Panc1 (cell line): ENCODE data around the gene LOXL4. TPM values are rescaled to one million over a fixed set of nuclear protein-coding genes. Genes with fewer than 3 reads are reported as not detected.

Source experiments
- ATAC-seq: fragments of 200-7000 bp; cut with Tn5 transposase; 2 replicates; pipeline ENCODE4 v1.9.1; 2020; ENCODE audit warnings: mild to moderate bottlenecking, moderate library complexity
- BruUV-seq: library from RNA; stranded (reverse); fragments of 400-500 nt; replicated peaks from 2 replicates; lab custom pipeline; 2021; lab: Mats Ljungman, UMichigan
- CTCF ChIA-PET: fragments of 300-600 bp; sonication (Branson Sonifier 250); formaldehyde crosslinking; loops from one replicate; lab custom pipeline; 2022; ENCODE audit warnings: antibody characterized with exemption; lab: Charles Lee
- POLR2A ChIA-PET: fragments of 300-600 bp; sonication (Branson Sonifier 250); formaldehyde crosslinking; loops from one replicate; lab custom pipeline; 2022; ENCODE audit warnings: antibody characterized with exemption; lab: Charles Lee
- DNase-seq: peaks from one replicate; pipeline ENCODE4 v3.0.0-alpha.2; 2010; ENCODE audit warnings: low read depth, low spot score
- H3K27ac ChIP-seq: 2 replicates; pipeline ENCODE4 v1.5.1; 2011; ENCODE audit warnings: mild to moderate bottlenecking, low read length, inconsistent platforms
- H3K27me3 ChIP-seq: fragments of 200-500 bp; sonication (Bioruptor generic); 2 replicates; pipeline ENCODE4 v1.6.0; 2014; ENCODE audit warnings: low read length, inconsistent platforms; ENCODE audit not compliant: control insufficient read depth, insufficient read depth
- H3K36me3 ChIP-seq: fragments of 200-500 bp; sonication (Bioruptor generic); 2 replicates; pipeline ENCODE4 v1.5.1; 2014; ENCODE audit warnings: inconsistent platforms, mild to moderate bottlenecking, low read length, moderate library complexity; ENCODE audit not compliant: control insufficient read depth, insufficient read depth
- H3K4me1 ChIP-seq: 2 replicates; pipeline ENCODE4 v1.5.1; 2011; ENCODE audit warnings: inconsistent platforms, mild to moderate bottlenecking, low read length, moderate library complexity; ENCODE audit not compliant: control insufficient read depth, insufficient read depth
- H3K4me3 ChIP-seq, 2 experiments: 2 replicates each; pipeline ENCODE4 v1.5.1; 2011 to 2012; ENCODE audit warnings: low read depth in 2 of 2, low read length in 2 of 2, mild to moderate bottlenecking in 2 of 2, inconsistent platforms in 1 of 2, moderate library complexity in 1 of 2
- H3K9me3 ChIP-seq: fragments of 200-500 bp; sonication (Bioruptor generic); 2 replicates; pipeline ENCODE4 v1.5.1; 2014; ENCODE audit warnings: low read depth, mild to moderate bottlenecking, inconsistent platforms, low read length, moderate library complexity; ENCODE audit not compliant: control insufficient read depth, insufficient read depth
- POLR2AphosphoS5 ChIP-seq: IDR thresholded peaks from 2 replicates; pipeline ENCODE4 v1.6.1; 2012; ENCODE audit warnings: mild to moderate bottlenecking, low read depth, low read length, moderate library complexity
- SIN3A ChIP-seq: IDR thresholded peaks from 2 replicates; pipeline ENCODE4 v1.6.1; 2012; ENCODE audit warnings: low read depth, mild to moderate bottlenecking, low read length, moderate library complexity, borderline replicate concordance; ENCODE audit not compliant: insufficient read depth
- TCF7L2 ChIP-seq: IDR thresholded peaks from 2 replicates; pipeline ENCODE4 v1.6.1; 2011; ENCODE audit warnings: mild to moderate bottlenecking, low read depth, low read length, inconsistent platforms
- in situ Hi-C: cut with HindIII; loops from 2 replicates; pipeline ENCODE4 v1.10.0; 2016; ENCODE audit warnings: low sequenced_read_pairs, low pct_unique_long_range_greater_than_20kb
- intact Hi-C: fragments of 100-400 bp; cut with micrococcal nuclease; formaldehyde crosslinking; loops from one replicate; pipeline ENCODE4 v1.10.0; 2022; ENCODE audit not compliant: unreplicated experiment
- total RNA-seq: library from RNA; stranded (reverse); gene quantifications from one replicate; pipeline ENCODE4 v1.2.1, GENCODE V29; 2021; ENCODE audit not compliant: unreplicated experiment
- TF ChIP-seq, protein P1 (sequence below): fragments of 450-650 bp; IDR thresholded peaks from 2 replicates; pipeline ENCODE4 v1.5.1; 2017; ENCODE audit warnings: mild to moderate bottlenecking
- TF ChIP-seq, protein P2 (sequence below), 2 experiments: IDR thresholded peaks; 2 replicates each; pipeline ENCODE4 v1.6.1; 2011 to 2012; ENCODE audit warnings: low read depth in 2 of 2, control low read depth in 1 of 2, low read length in 1 of 2, mild to moderate bottlenecking in 1 of 2, moderate library complexity in 1 of 2; ENCODE audit not compliant: insufficient read depth in 1 of 2

Gene LOXL4
- total RNA-seq, 1 experiment from 2014 or later: 17.7 TPM

DNA sequence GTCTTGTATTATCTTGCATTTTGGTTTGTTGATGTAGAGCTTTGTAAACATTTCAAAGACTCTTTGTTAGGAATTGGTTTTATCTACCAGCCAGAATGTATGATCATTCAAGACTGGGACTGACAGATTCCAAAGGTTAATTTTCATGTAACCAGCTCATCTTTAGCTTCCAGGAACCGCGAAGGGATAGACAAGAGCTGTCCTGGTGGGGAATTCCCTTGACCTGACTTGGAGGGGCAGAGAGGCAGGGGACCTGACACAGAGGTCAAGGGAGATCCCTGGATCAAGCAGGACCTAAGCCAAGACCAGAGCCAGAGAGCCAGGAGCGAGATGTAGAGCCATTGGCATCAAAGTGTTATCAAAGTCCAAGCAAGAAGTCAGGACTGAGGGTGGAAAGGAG lies 6.6 kb upstream of the LOXL4 start:
- TF ChIP-seq POLR2AphosphoS5: no peak
- TF ChIP-seq TCF7L2: no peak
- TF ChIP-seq, protein P1, sequence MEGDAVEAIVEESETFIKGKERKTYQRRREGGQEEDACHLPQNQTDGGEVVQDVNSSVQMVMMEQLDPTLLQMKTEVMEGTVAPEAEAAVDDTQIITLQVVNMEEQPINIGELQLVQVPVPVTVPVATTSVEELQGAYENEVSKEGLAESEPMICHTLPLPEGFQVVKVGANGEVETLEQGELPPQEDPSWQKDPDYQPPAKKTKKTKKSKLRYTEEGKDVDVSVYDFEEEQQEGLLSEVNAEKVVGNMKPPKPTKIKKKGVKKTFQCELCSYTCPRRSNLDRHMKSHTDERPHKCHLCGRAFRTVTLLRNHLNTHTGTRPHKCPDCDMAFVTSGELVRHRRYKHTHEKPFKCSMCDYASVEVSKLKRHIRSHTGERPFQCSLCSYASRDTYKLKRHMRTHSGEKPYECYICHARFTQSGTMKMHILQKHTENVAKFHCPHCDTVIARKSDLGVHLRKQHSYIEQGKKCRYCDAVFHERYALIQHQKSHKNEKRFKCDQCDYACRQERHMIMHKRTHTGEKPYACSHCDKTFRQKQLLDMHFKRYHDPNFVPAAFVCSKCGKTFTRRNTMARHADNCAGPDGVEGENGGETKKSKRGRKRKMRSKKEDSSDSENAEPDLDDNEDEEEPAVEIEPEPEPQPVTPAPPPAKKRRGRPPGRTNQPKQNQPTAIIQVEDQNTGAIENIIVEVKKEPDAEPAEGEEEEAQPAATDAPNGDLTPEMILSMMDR: no peak
- no peak for TF ChIP-seq SIN3A
- TF ChIP-seq, protein P2, sequence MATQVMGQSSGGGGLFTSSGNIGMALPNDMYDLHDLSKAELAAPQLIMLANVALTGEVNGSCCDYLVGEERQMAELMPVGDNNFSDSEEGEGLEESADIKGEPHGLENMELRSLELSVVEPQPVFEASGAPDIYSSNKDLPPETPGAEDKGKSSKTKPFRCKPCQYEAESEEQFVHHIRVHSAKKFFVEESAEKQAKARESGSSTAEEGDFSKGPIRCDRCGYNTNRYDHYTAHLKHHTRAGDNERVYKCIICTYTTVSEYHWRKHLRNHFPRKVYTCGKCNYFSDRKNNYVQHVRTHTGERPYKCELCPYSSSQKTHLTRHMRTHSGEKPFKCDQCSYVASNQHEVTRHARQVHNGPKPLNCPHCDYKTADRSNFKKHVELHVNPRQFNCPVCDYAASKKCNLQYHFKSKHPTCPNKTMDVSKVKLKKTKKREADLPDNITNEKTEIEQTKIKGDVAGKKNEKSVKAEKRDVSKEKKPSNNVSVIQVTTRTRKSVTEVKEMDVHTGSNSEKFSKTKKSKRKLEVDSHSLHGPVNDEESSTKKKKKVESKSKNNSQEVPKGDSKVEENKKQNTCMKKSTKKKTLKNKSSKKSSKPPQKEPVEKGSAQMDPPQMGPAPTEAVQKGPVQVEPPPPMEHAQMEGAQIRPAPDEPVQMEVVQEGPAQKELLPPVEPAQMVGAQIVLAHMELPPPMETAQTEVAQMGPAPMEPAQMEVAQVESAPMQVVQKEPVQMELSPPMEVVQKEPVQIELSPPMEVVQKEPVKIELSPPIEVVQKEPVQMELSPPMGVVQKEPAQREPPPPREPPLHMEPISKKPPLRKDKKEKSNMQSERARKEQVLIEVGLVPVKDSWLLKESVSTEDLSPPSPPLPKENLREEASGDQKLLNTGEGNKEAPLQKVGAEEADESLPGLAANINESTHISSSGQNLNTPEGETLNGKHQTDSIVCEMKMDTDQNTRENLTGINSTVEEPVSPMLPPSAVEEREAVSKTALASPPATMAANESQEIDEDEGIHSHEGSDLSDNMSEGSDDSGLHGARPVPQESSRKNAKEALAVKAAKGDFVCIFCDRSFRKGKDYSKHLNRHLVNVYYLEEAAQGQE (IDR thresholded peaks at IDR 0.05; ENCODE audit: insufficient read depth in 1 of 2, low read depth in 2 of 2, low read length in 1 of 2): no peak
- no peaks in the 10 kb centered on the region; the same call in 1 of the 2 replicates for H3K27me3 ChIP-seq
- no TSS peak for BruUV-seq
- ChIA-PET CTCF (no interaction called here), POLR2A (no interaction called here)
- H3K4me3 ChIP-seq: no peak overlapping the region
- no peaks in the 10 kb centered on the region for H3K9me3 ChIP-seq
- H3K4me1 ChIP-seq: peaks cover 13% of the 10 kb centered on the region
- intact Hi-C loops (no loop called here), in situ Hi-C loops (no loop called here)
- ATAC-seq: no peak
- H3K27ac ChIP-seq: no peak overlapping the region
- DNase-seq: no peak
- no peaks in the 10 kb centered on the region for H3K36me3 ChIP-seq

DNA sequence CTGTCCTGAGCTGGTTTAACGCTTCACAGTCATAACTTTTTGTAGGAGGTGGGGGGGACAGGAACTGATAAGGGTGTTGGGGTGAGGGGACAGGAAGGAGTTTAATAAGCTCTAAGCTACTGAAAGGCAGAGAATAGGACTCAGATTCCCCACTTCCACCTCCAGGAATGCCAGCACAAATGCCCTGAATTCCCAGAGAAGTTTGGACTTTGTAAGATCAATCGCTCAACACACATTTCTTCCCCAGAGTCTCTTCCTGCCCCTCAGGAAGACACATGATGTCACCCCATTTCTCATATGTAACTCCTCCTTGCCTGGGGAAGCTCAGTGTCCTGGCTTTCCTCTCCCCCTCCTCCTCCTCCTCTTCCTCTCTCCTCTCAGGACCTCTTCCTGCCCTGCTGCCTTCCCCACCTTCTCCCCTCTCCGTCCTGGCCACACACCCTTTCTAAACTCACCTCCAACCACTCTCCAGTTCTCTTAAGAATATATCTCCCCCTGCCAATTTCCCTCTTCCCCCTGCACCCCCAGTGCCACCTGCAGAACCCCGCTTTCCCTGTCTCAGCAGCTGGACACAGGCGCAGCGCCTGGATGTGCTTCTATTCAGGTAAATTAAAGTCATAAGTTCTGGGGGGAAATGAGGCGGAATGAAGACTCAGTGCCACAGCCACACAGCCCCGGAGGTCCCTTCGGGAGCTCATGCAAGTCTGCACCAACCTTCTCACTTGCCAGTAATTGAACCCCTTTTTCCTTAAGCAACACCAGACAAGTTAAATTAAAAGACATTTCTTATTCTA lies 5.3 kb upstream of the LOXL4 start:
- Histone ChIP-seq H3K27ac (no peak overlapping the region), H3K4me3 (no peak overlapping the region), H3K36me3 (no peaks in the 10 kb centered on the region), H3K4me1 (peaks cover 23% of the 10 kb centered on the region), H3K9me3 (no peaks in the 10 kb centered on the region), H3K27me3 (no peaks in the 10 kb centered on the region; the same call in 1 of the 2 replicates)
- in situ Hi-C loops (no loop called here), intact Hi-C loops (no loop called here)
- no peak for ATAC-seq
- POLR2A ChIA-PET: no interaction called here
- TF ChIP-seq TCF7L2 (no peak), SIN3A (no peak), POLR2AphosphoS5 (no peak)
- TF ChIP-seq, protein P1: no peak
- TF ChIP-seq, protein P2 (IDR thresholded peaks at IDR 0.05; ENCODE audit: insufficient read depth in 1 of 2, low read depth in 2 of 2, low read length in 1 of 2): no peak
- no peak for DNase-seq
- BruUV-seq: no TSS peak
- CTCF ChIA-PET: interaction anchor here (0.6 kb wide), 1 partner anchor 384 kb away, joined by 3 read pairs; no protein-coding TSS in a partner anchor
